GM19438 (cell line): ENCODE measurements around the gene RCOR1.
"Not testable (repeated sequence)": the region's sequence is repeated elsewhere in the genome, so short reads cannot be mapped to it uniquely, and the experiment has no call there.

Source experiments
- ATAC-seq: cut with Tn5 transposase; IDR thresholded peaks from one replicate; pipeline ENCODE4 v1.9.1; 2021; ENCODE audit warnings: low read depth; ENCODE audit not compliant: unreplicated experiment

RCOR1 gene

GRCh38 chr14:102625564-102626296, 33.3 kb downstream of the RCOR1 start:
- ATAC-seq, result no peak

GRCh38 chr14:102626530-102626929, 34.1 kb downstream of the RCOR1 start:
- no peak for ATAC-seq

GRCh38 chr14:102629011-102629444, 36.6 kb downstream of the RCOR1 start:
- no peak for ATAC-seq

- ATAC-seq, result no peak
Measured at GRCh38 chr14:102629808-102630350, 37.4 kb downstream of the RCOR1 start.

- ATAC-seq, result no peak
Measured at GRCh38 chr14:102630405-102630804, 38.0 kb downstream of the RCOR1 start.

GRCh38 chr14:102630881-102631280, 38.4 kb downstream of the RCOR1 start:
- ATAC-seq, result no peak

- ATAC-seq, result no peak
Measured at GRCh38 chr14:102633906-102634595, 41.6 kb downstream of the RCOR1 start.

- not testable (repeated sequence) for ATAC-seq
Measured at GRCh38 chr14:102639611-102640010, 47.2 kb downstream of the RCOR1 start.

GRCh38 chr14:102644523-102644922, 52.1 kb downstream of the RCOR1 start:
- no peak for ATAC-seq

- ATAC-seq, result no peak
Measured at GRCh38 chr14:102645746-102646440, 53.4 kb downstream of the RCOR1 start.

- ATAC-seq, result no peak
Measured at GRCh38 chr14:102646615-102647014, 54.2 kb downstream of the RCOR1 start.

- ATAC-seq, result no peak
Measured at GRCh38 chr14:102652194-102652593, 59.7 kb downstream of the RCOR1 start.

GRCh38 chr14:102654298-102654697, 61.8 kb downstream of the RCOR1 start:
- no peak for ATAC-seq

- no peak for ATAC-seq
Measured at GRCh38 chr14:102655137-102655536, 62.7 kb downstream of the RCOR1 start.

GRCh38 chr14:102659797-102660196, 67.3 kb downstream of the RCOR1 start:
- no peak for ATAC-seq

GRCh38 chr14:102661614-102662013, 69.2 kb downstream of the RCOR1 start:
- no peak for ATAC-seq

GRCh38 chr14:102662636-102663430, 70.4 kb downstream of the RCOR1 start:
- ATAC-seq, result no peak

- no peak for ATAC-seq
Measured at GRCh38 chr14:102663440-102663839, 71.0 kb downstream of the RCOR1 start.

GRCh38 chr14:102665621-102666020, 73.2 kb downstream of the RCOR1 start:
- ATAC-seq, result no peak

GRCh38 chr14:102666635-102667034, 74.2 kb downstream of the RCOR1 start:
- no peak for ATAC-seq
